Endothelial cell of umbilical vein (primary cell): ENCODE measurements around the gene UBR3. TPM values are rescaled to one million over a fixed set of nuclear protein-coding genes. Genes with fewer than 3 reads are reported as not detected.

ENCODE experiments used
- BruUV-seq: library from RNA; stranded (reverse); fragments of 400-500 nt; replicated peaks from 2 replicates; lab custom pipeline; 2021; lab: Mats Ljungman, UMichigan
- CTCF ChIA-PET: fragments of 300-600, 350-600 bp; sonication (Branson Sonifier 250); formaldehyde crosslinking; loops from one replicate; lab custom pipeline; 2021; ENCODE audit warnings: antibody characterized with exemption, inconsistent platforms; lab: Charles Lee
- POLR2A ChIA-PET: fragments of 300-600, 350-600 bp; sonication (Branson Sonifier 250); formaldehyde crosslinking; loops from one replicate; lab custom pipeline; 2021; ENCODE audit warnings: antibody characterized with exemption, inconsistent platforms; lab: Charles Lee
- DNase-seq: peaks from one replicate; pipeline ENCODE4 v3.0.0-alpha.2; 2011; ENCODE audit warnings: low read depth, low spot score
- FAIRE-seq: peaks from 2 replicates; lab custom pipeline; 2011; peaks lifted over from hg19 to GRCh38; lab: Jason Lieb, UNC
- H2AFZ ChIP-seq: 2 replicates; pipeline ENCODE4 v1.6.0; 2012; ENCODE audit warnings: low read depth, low read length, control low read depth, inconsistent platforms
- H3K27ac ChIP-seq: 2 replicates; pipeline ENCODE4 v1.5.1; 2011; ENCODE audit warnings: low read depth, mild to moderate bottlenecking, control low read depth, low read length, moderate library complexity; ENCODE audit not compliant: insufficient read depth
- H3K27me3 ChIP-seq, 2 experiments: 2 replicates each; pipeline versions ENCODE4 v1.6.0 to v1.6.1; 2011; ENCODE audit warnings: low read length in 2 of 2, mixed read lengths in 1 of 2; ENCODE audit not compliant: control insufficient read depth in 2 of 2, insufficient read depth in 2 of 2
- H3K36me3 ChIP-seq, 2 experiments: 2 replicates in 1 of 2; 3 replicates in 1 of 2; pipeline ENCODE4 v1.5.1; 2011; ENCODE audit warnings: low read length in 2 of 2, mild to moderate bottlenecking in 1 of 2, moderate library complexity in 1 of 2; ENCODE audit not compliant: control insufficient read depth in 2 of 2, insufficient read depth in 2 of 2; ENCODE audit errors: extremely low read depth in 1 of 2
- H3K4me1 ChIP-seq: 3 replicates; pipeline ENCODE4 v1.5.1; 2011; ENCODE audit warnings: mild to moderate bottlenecking, low read length; ENCODE audit not compliant: control insufficient read depth, insufficient read depth; ENCODE audit errors: extremely low read depth
- H3K4me2 ChIP-seq: 2 replicates; pipeline ENCODE4 v1.6.1; 2011; ENCODE audit warnings: low read length, control low read depth, mixed read lengths; ENCODE audit not compliant: insufficient read depth
- H3K4me3 ChIP-seq, 3 experiments: fragments of 200-600 bp in 1 of 3; sonication (generic), shearing (Covaris generic) in 1 of 3; replicated peaks in 1 of 3; 2 replicates each; pipeline ENCODE4 v1.5.1; 2011 to 2016; ENCODE audit warnings: control low read depth in 3 of 3, low read length in 3 of 3, mild to moderate bottlenecking in 2 of 3, inconsistent platforms in 1 of 3, low read depth in 1 of 3, moderate library complexity in 1 of 3; ENCODE audit not compliant: insufficient read depth in 1 of 3
- H3K79me2 ChIP-seq: 2 replicates; pipeline ENCODE4 v1.6.0; 2012; ENCODE audit warnings: low read length, inconsistent platforms; ENCODE audit not compliant: control insufficient read depth, insufficient read depth
- H3K9ac ChIP-seq: replicated peaks from 2 replicates; pipeline ENCODE3; 2011; ENCODE audit warnings: low read length, control low read depth; ENCODE audit not compliant: insufficient read depth; ENCODE audit errors: extremely low read depth
- H3K9me1 ChIP-seq: replicated peaks from 3 replicates; pipeline ENCODE4 v1.6.0; 2011; ENCODE audit warnings: mild to moderate bottlenecking, low read length; ENCODE audit not compliant: control insufficient read depth, insufficient read depth; ENCODE audit errors: extremely low read depth
- H3K9me3 ChIP-seq: replicated peaks from 2 replicates; pipeline ENCODE4 v1.5.1; 2012; ENCODE audit warnings: low read length, inconsistent platforms; ENCODE audit not compliant: control insufficient read depth, insufficient read depth
- H4K20me1 ChIP-seq: replicated peaks from 2 replicates; pipeline ENCODE3; 2011; ENCODE audit warnings: mild to moderate bottlenecking, low read length; ENCODE audit not compliant: control insufficient read depth, insufficient read depth; ENCODE audit errors: extremely low read depth
- EZH2 ChIP-seq: IDR thresholded peaks from 2 replicates; pipeline ENCODE4 v1.6.1; 2012; ENCODE audit warnings: borderline replicate concordance, low read depth, mild to moderate bottlenecking, moderate library complexity, low read length, inconsistent platforms; ENCODE audit not compliant: severe bottlenecking
- FOS ChIP-seq: IDR thresholded peaks from 2 replicates; pipeline ENCODE4 v1.6.1; 2011; ENCODE audit warnings: mild to moderate bottlenecking, low read length, moderate library complexity, borderline replicate concordance; ENCODE audit not compliant: insufficient read depth
- GATA2 ChIP-seq: IDR thresholded peaks from 2 replicates; pipeline ENCODE4 v1.7.0; 2011; ENCODE audit warnings: low read depth, mild to moderate bottlenecking, moderate library complexity, mixed read lengths, low read length; ENCODE audit not compliant: insufficient read length, insufficient read depth
- JUN ChIP-seq: IDR thresholded peaks from 2 replicates; pipeline ENCODE4 v1.6.1; 2011; ENCODE audit warnings: borderline replicate concordance, low read depth; ENCODE audit not compliant: insufficient read length, insufficient read depth
- MYC ChIP-seq: IDR thresholded peaks from one replicate; pipeline ENCODE4 v1.6.1; 2011; ENCODE audit warnings: mild to moderate bottlenecking, low read depth, low read length
- POLR2A ChIP-seq: IDR thresholded peaks from 2 replicates; pipeline ENCODE4 v1.6.1; 2012; ENCODE audit warnings: low read depth, mild to moderate bottlenecking, control low read depth, low read length
- POLR2AphosphoS5 ChIP-seq: IDR thresholded peaks from 2 replicates; pipeline ENCODE4 v1.6.1; 2012; ENCODE audit warnings: low read depth, mild to moderate bottlenecking, control low read depth, low read length, moderate library complexity; ENCODE audit not compliant: insufficient read depth
- dilution Hi-C: fragments of 300-500 bp; cut with MboI; formaldehyde crosslinking; loops from one replicate; pipeline ENCODE4 v1.15.0; 2019; ENCODE audit warnings: low sequenced_read_pairs; ENCODE audit not compliant: extremely low pct_ligation_motif_present
- intact Hi-C: fragments of 100-400 bp; cut with micrococcal nuclease; formaldehyde crosslinking; loops from one replicate; pipeline ENCODE4 v1.10.0; 2022
- polyA plus RNA-seq, 4 experiments: library from polyadenylated mRNA; depleted of rRNA in 3 of 4; stranded (reverse) in 3 of 4; unstranded in 1 of 4; fragments of >200 nt; gene quantifications; 2 replicates each; pipeline versions ENCODE4 v1.2.1 to v1.2.3, GENCODE V29; 2011 to 2012; ENCODE audit warnings: missing spikeins in 1 of 4
- total RNA-seq: library from RNA; stranded (reverse); gene quantifications from 2 replicates; pipeline ENCODE4 v1.2.3, GENCODE V29; 2021
- TF ChIP-seq, protein P1 (sequence below): IDR thresholded peaks from 2 replicates; pipeline ENCODE4 v1.6.1; 2011; ENCODE audit not compliant: insufficient read depth, insufficient read length
- TF ChIP-seq, protein P2 (sequence below), 2 donors: IDR thresholded peaks; 1 replicate in 1 of 2; 2 replicates in 1 of 2; pipeline ENCODE4 v1.5.1; 2011; ENCODE audit warnings: low read length in 2 of 2, mild to moderate bottlenecking in 2 of 2, moderate library complexity in 2 of 2, control low read depth in 1 of 2, inconsistent platforms in 1 of 2, low read depth in 1 of 2; ENCODE audit not compliant: insufficient read depth in 1 of 2; ENCODE audit errors: extremely low read depth in 1 of 2

UBR3 gene
- total and polyA plus RNA-seq, 2 donors (not counting 3 experiments of a cell fraction or from before 2014, with no cell fraction given): 5.3 to 27.5 TPM

DNA sequence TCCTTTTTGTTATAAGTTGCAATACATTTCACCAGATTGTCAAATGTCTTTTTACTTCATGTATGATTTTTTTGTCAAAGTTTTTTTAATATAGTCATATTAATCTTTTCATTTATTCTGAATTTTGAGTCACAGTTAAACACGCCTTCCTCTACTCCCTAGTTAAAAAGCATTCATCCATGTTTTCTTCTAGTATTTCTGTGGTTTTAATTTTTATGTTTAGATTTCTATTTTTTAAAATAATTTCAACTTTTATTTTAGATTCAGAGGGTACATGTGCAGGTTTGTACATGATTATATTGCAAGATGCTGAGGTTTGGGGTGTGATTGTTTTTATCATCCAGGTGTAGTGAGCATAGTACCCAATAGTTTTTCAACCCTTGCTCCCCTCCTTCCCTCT, 204.0 kb downstream of the UBR3 start:
- Histone ChIP-seq H3K4me2 (no peak overlapping the region), H3K9me1 (no peaks in the 10 kb centered on the region), H3K9ac (no peak overlapping the region), H2AFZ (no peak overlapping the region), H3K4me1 (no peaks in the 10 kb centered on the region), H3K27ac (no peak overlapping the region), H3K27me3 (no peaks in the 10 kb centered on the region), H3K4me3 (no peak overlapping the region), H3K9me3 (no peaks in the 10 kb centered on the region), H3K79me2 (no peaks in the 10 kb centered on the region), H3K36me3 (no peaks in the 10 kb centered on the region), H4K20me1 (no peaks in the 10 kb centered on the region)
- ChIA-PET CTCF (no interaction called here), POLR2A (no interaction called here)
- BruUV-seq: no TSS peak
- FAIRE-seq (no peak), DNase-seq (no peak)
- intact Hi-C loops: no loop called here
- dilution Hi-C loops: no loop called here
- TF ChIP-seq POLR2AphosphoS5 (no peak), GATA2 (no peak), JUN (no peak), FOS (no peak), POLR2A (no peak), EZH2 (no peak), MYC (no peak)
- TF ChIP-seq, protein P1, sequence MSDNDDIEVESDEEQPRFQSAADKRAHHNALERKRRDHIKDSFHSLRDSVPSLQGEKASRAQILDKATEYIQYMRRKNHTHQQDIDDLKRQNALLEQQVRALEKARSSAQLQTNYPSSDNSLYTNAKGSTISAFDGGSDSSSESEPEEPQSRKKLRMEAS: no peak
- TF ChIP-seq, protein P2, sequence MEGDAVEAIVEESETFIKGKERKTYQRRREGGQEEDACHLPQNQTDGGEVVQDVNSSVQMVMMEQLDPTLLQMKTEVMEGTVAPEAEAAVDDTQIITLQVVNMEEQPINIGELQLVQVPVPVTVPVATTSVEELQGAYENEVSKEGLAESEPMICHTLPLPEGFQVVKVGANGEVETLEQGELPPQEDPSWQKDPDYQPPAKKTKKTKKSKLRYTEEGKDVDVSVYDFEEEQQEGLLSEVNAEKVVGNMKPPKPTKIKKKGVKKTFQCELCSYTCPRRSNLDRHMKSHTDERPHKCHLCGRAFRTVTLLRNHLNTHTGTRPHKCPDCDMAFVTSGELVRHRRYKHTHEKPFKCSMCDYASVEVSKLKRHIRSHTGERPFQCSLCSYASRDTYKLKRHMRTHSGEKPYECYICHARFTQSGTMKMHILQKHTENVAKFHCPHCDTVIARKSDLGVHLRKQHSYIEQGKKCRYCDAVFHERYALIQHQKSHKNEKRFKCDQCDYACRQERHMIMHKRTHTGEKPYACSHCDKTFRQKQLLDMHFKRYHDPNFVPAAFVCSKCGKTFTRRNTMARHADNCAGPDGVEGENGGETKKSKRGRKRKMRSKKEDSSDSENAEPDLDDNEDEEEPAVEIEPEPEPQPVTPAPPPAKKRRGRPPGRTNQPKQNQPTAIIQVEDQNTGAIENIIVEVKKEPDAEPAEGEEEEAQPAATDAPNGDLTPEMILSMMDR (IDR thresholded peaks at IDR 0.05; ENCODE audit: extremely low read depth in 1 of 2, insufficient read depth in 1 of 2, low read depth in 1 of 2, low read length in 2 of 2): no peak
